Measurements from ENCODE around the gene CHAT.

Gene CHAT

GRCh38 chr10:49651039-49651835 is 37.4 kb downstream of the CHAT start:
- DNase-seq (ENCODE audit: low read depth in 3 of 3, low spot score in 1 of 3), result no peak

- no peak for DNase-seq (ENCODE audit: low read depth in 3 of 3, low spot score in 1 of 3)
Observed at GRCh38 chr10:49651917-49652316, 38.1 kb downstream of the CHAT start.

GRCh38 chr10:49652421-49653272 is 38.8 kb downstream of the CHAT start:
- no peak for DNase-seq (ENCODE audit: low read depth in 3 of 3, low spot score in 1 of 3)

GRCh38 chr10:49653273-49653929 is 39.6 kb downstream of the CHAT start:
- no peak for DNase-seq (ENCODE audit: low read depth in 3 of 3, low spot score in 1 of 3)

GRCh38 chr10:49654036-49654693 is 40.3 kb downstream of the CHAT start:
- DNase-seq (ENCODE audit: low read depth in 3 of 3, low spot score in 1 of 3), result no peak

- DNase-seq (ENCODE audit: low read depth in 3 of 3, low spot score in 1 of 3), result no peak
Observed at GRCh38 chr10:49655099-49655498, 41.3 kb downstream of the CHAT start.

GRCh38 chr10:49656845-49657493 is 43.1 kb downstream of the CHAT start:
- no peak for DNase-seq (ENCODE audit: low read depth in 3 of 3, low spot score in 1 of 3)

GRCh38 chr10:49657606-49658005 is 43.8 kb downstream of the CHAT start:
- DNase-seq (ENCODE audit: low read depth in 3 of 3, low spot score in 1 of 3), result no peak

GRCh38 chr10:49661140-49661856 is 47.5 kb downstream of the CHAT start:
- DNase-seq (ENCODE audit: low read depth in 3 of 3, low spot score in 1 of 3), result no peak

GRCh38 chr10:49662169-49662830 is 48.5 kb downstream of the CHAT start:
- no peak for DNase-seq (ENCODE audit: low read depth in 3 of 3, low spot score in 1 of 3)

GRCh38 chr10:49663596-49663995 is 49.8 kb downstream of the CHAT start:
- DNase-seq (ENCODE audit: low read depth in 3 of 3, low spot score in 1 of 3), result no peak

GRCh38 chr10:49664006-49664841 is 50.4 kb downstream of the CHAT start:
- no peak for DNase-seq (ENCODE audit: low read depth in 3 of 3, low spot score in 1 of 3)

GRCh38 chr10:49664842-49665355 is 51.1 kb downstream of the CHAT start:
- no peak for DNase-seq (ENCODE audit: low read depth in 3 of 3, low spot score in 1 of 3)

GRCh38 chr10:49666054-49666615 is 52.3 kb downstream of the CHAT start:
- no peak for DNase-seq (ENCODE audit: low read depth in 3 of 3, low spot score in 1 of 3)

- DNase-seq (ENCODE audit: low read depth in 3 of 3, low spot score in 1 of 3), result no peak
Observed at GRCh38 chr10:49666685-49667084, 52.8 kb downstream of the CHAT start.

- DNase-seq (ENCODE audit: low read depth in 3 of 3, low spot score in 1 of 3), result no peak
Observed at GRCh38 chr10:49667991-49668390, 54.2 kb downstream of the CHAT start.

GRCh38 chr10:49668684-49669083 is 54.8 kb downstream of the CHAT start:
- no peak for DNase-seq (ENCODE audit: low read depth in 3 of 3, low spot score in 1 of 3)

GRCh38 chr10:49678827-49679479 is 65.1 kb downstream of the CHAT start:
- no peak for DNase-seq (ENCODE audit: low read depth in 3 of 3, low spot score in 1 of 3)

All from stimulated activated CD4-positive, alpha-beta T cell treated with anti-CD3 and anti-CD28 coated beads, TNF-alpha, amount 100 ng/mL, for 1 hour (primary cell).